B cell (primary cell): ENCODE measurements around the gene VSIG2.

Experiments used
- EZH2 ChIP-seq: IDR thresholded peaks from 2 replicates; pipeline ENCODE4 v1.6.1; 2012; ENCODE audit warnings: borderline replicate concordance, low read depth, mild to moderate bottlenecking, moderate library complexity, low read length; ENCODE audit not compliant: insufficient read depth, poor library complexity, severe bottlenecking
- TF ChIP-seq, protein P1 (sequence below): fragments of 200-600 bp; IDR thresholded peaks from one replicate; pipeline ENCODE4 v1.8.0; 2022; ENCODE audit warnings: antibody characterized with exemption, mild to moderate bottlenecking

DNA sequence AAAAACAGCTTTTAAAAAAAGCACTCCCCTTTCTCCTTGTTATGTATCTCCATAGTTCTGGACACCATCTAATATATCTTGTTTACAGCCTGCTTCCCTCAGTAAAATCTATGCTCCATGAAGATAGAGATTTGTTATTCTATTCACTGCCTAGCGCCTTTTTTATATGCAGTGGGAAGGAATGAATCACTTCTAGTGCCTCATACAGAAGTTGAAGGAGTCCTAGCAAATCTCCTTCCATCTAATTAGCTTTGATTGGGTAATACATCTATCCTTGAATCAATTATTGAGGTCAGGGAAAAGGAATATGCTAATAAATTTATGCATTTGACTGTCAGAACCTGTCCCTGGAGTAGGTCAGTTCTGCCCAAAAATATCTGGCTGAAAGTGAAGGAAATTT, 52.5 kb downstream of the VSIG2 start:
- TF ChIP-seq, protein P1, sequence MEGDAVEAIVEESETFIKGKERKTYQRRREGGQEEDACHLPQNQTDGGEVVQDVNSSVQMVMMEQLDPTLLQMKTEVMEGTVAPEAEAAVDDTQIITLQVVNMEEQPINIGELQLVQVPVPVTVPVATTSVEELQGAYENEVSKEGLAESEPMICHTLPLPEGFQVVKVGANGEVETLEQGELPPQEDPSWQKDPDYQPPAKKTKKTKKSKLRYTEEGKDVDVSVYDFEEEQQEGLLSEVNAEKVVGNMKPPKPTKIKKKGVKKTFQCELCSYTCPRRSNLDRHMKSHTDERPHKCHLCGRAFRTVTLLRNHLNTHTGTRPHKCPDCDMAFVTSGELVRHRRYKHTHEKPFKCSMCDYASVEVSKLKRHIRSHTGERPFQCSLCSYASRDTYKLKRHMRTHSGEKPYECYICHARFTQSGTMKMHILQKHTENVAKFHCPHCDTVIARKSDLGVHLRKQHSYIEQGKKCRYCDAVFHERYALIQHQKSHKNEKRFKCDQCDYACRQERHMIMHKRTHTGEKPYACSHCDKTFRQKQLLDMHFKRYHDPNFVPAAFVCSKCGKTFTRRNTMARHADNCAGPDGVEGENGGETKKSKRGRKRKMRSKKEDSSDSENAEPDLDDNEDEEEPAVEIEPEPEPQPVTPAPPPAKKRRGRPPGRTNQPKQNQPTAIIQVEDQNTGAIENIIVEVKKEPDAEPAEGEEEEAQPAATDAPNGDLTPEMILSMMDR = no peak
- TF ChIP-seq EZH2 = no peak
